Mesenteric fat pad (tissue), 1 donor: ENCODE data around the gene KCTD2. TPM values are rescaled to one million over a fixed set of nuclear protein-coding genes. Genes with fewer than 3 reads are reported as not detected.
"Not testable (repeated sequence)": the region's sequence is repeated elsewhere in the genome, so short reads cannot be mapped to it uniquely, and the experiment has no call there.

ENCODE experiments used
- DNase-seq: peaks from one replicate; pipeline ENCODE4 v3.0.0-alpha.2; 2020; ENCODE audit warnings: low spot score
- total RNA-seq: library from RNA; stranded (reverse); fragmentation: NEBNext Ultra II Directional; extraction: Animal tissue kit (Norgen Biotek cat#: 25700); gene quantifications from one replicate; pipeline ENCODE4 v1.2.1, GENCODE V29; 2021
- donor health status: DM: yes; HTN: yes; CAD: no.

The KCTD2 gene
- total RNA-seq, 1 donor from 2014 or later = 34.7 TPM

DNA sequence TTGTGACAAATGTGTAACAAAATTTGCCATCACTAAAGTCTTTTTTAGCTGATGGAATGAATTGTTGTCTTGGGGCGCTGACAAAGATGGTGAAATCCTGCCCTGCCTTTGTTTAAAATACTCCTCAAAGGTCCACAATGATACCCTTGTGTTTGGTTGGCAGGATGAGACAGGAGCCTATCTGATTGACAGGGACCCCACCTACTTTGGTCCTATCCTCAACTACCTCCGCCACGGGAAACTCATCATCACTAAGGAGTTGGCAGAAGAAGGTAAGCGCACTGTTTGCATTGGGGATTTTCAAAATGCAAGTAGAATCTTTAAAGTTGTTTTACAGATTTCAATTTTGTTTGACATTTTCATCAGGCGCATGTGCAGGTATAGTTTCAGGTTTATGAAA is 2.0 kb downstream of the KCTD2 start:
- DNase-seq = no peak

GRCh38 chr17:75049706-75050105 is 2.7 kb downstream of the KCTD2 start:
- no peak for DNase-seq

GRCh38 chr17:75051941-75052340 is 4.9 kb downstream of the KCTD2 start:
- DNase-seq = no peak

DNA sequence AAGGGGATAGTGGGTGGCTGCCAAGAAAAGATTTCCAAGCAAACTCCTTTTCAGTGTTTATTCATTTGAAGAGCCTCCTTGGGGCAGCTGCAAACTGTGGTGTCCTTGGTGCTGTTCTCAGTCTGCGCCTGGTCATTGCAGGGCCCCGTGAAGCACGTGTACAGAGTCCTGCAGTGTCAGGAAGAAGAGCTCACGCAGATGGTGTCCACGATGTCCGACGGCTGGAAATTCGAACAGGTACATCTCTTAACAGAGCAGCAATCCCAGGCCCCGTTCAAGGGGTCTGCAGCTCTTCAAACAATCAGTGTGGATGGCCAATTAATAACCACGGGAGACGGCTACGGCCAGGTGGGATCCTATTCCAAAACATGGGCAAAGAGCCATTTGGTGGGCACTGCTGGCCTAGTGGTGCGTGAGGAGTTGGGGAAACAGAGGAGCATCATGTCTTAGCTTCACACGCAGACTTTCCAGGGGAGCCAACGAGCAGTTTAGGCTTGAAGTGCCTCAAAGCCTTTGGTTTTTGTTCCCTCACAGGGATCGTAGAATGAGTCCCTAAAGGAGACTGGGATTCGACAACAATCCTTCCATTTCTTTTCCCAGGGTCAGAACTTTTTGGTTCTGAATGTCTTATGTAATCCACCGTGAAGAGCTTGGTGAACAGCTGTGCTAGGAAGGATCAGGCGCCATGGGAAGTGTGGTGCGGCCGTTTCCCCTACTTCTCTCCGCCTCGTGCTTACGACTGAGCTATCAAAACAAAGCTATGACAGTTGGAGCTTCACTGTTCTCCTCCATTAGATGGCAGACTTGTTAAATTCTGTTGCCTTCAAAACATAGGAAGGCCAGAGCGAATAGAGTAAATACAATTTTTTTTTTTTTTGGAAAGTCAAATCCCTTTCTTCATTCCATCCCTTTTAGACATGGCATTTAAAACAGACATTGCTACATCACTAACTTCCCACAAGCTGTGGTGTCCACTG is 12.6 kb downstream of the KCTD2 start:
- no peak for DNase-seq

DNA sequence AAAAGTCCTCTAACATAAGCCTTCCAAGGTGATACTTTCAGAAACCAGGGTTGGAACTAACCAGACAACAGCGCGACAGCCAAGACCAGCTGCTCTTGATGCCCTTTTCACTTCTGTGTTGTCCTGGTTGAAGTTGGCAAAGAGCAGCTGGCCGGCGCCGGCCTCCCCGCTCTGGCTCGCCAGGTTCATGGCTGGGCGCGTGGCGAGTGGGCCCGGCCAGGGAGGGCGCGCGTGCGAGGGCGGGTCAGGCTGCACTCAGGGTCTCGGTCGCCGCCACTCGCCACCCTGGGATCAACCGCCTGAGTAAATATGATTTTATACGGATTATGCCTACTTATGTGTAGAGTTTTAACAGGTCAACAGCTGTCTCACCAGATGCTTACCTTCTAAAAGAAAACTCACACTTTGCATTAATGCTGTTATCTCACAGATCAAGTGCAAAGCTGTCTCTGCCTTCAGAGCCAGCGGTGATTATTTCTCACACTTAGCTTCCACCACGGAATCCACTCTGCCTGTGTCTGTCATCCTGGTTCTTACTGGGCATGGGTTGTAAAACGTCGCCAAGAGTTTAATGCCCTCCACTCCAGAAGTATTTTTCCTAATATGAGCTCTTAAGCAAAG is 13.5 kb downstream of the KCTD2 start:
- no peak for DNase-seq

- DNase-seq = no peak
These were observed 14.0 kb downstream of the KCTD2 start for GRCh38 chr17:75061055-75061438.

DNA sequence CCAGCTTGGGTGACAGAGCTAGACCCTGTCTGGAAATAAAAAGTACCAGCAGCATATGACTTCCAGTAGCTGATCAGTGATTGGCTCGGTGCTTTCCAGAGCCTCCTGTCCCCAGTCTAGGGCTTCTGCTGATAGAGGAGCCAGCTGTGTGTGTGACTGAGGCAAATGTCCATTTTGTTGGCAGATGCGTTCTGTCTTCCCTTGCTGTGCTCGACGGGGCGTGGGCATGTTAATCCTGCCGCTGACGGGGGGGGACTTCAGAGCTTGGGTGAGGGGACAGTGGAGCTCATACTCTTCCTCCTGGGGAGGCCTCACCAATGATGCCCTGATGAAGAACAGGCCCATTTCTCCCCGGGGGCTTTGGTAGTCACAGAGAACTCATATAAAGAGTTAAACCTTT is 14.6 kb downstream of the KCTD2 start:
- no peak for DNase-seq

DNA sequence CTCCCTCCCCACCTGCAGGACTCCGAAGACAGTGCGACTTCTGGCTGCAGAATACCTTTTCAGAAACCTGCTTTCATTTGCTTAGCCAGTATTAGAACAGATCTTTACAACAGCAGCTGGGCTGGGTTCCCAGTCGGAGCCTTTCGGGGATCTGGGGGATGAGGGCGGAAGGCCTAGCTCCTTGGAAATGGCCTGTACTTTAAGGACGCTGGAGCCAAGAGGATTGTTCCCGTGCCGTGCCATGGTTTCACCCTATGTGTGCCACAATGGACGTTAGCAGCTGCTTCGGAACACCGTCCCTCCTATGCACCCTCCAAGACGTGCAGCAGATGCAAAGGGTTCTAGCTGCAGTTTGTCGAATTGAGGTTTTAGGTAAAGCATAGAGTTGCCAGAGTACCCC is 16.2 kb downstream of the KCTD2 start:
- no peak for DNase-seq

DNA sequence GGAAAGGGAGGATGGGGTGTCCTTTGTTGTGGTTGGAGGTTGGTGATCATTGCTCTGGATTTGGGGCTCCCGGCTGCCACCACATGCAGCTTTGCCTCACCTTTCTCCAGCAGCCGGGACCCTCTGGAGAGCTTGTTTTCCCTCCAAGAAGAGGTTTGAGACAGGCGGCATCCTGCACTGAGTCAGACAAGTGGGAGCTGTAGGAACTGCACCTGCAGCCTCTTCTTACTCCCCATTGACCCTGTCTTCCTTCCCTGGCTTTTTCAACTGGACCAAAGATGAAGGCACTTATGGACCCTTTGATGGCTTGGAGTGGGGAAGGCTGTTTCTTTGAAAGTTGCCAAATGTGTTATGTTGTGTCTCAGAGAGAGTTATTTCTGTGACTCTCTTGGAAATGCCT is 16.6 kb downstream of the KCTD2 start:
- DNase-seq = no peak

DNA sequence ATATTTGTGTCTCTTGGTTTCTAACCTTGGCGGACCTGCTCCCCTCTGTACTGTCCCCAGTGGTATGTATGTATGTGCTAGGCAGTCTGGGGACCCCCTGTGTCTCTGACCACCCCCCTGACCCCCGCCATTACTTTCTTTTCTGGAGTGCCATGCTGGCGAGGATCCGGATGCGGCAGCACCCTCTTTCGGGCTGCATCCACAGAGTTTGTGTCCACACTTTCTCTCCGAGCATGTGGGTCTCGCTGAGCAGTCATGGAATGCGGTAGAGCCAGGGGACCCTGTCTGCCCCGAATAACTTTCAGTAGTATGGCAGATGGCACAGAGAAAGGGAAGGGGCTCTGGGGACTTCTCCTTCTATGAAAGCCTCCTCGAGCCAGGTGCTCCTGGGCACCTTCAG is 17.0 kb downstream of the KCTD2 start:
- no peak for DNase-seq

DNA sequence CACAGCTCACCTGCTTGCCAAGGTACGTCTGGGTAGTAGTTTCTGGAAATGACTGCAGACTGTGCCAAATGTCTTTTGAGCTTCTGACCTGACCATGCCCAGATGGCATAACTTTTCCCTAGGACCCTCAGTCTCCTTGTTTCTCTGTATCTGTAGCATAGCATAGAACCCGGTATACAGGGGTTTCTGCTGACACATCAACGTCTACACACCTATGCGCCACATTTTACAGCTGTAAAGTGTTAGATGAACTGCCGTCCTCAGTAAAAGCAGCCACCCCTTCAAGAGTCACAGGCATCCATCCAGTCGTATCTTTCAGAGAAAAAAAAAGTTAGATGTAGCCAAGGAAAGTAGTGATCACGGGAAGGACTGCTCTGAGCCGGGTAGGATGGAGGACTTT is 17.4 kb downstream of the KCTD2 start:
- DNase-seq = no peak

DNA sequence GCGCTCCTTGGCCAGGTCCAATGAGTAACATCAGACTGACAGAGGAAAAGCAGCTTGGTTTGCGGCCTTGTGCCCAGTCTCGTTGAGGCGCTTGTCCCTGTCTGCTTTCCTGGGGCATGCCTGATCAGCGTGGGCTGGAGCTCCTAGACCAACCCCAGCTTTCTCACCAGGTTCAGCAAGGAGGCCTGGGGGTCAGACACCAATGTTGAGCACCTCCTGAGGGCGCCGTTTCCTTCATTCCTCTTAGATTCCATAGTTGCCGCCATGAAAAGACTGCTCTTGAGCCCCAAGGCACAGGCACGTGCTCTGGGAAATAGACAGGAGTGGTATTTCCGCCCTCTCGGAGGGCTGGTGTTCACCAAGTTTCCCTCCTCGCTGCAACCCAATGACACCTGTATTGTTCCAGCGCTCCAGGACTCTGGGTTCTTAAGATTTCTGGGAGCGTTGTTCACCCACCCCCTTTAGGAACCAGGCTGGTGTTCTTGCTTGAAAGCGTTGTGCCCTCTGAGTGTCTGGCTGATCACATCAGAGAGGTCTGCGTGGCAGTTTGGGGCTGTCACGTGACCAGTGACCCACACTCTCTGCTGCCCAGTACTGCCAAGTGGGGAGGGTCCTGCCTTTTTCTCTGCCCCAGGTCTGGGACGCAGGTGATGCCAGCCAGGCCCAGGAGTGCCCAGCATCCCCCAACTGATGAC is 18.0 kb downstream of the KCTD2 start:
- DNase-seq = no peak

DNA sequence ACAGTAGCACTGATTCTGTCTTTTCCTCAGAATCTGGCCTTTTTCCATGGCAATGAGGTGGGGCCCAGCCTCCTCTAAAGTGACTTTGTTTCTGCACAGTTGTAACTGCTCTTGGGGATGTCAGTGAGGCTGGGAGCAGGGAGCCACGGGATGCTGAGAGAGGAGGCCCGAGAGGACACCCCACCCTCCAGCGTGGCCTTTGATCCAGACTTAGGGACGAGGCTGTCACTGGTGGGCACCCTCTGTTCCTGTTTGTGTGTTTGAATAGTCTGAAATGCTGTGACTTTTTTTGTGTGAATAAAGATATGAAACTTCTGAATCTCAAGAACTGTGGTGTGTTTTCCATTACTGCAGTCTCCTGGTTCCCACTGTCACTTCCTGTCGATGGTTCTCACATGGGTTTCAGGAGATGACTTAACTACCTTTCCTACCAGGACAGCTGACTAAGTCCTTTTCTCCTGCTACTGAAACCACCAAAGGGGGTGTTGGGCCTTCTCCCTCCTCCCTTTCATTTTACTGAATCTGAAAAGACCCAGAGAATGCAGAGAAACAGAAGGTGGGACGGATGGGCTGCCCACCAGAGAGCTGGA is 18.6 kb downstream of the KCTD2 start:
- DNase-seq = no peak

- no peak for DNase-seq
These were observed 20.8 kb downstream of the KCTD2 start for GRCh38 chr17:75067856-75068255.

GRCh38 chr17:75068750-75069149 is 21.7 kb downstream of the KCTD2 start:
- DNase-seq = no peak

- no peak for DNase-seq
These were observed 22.8 kb downstream of the KCTD2 start for GRCh38 chr17:75069783-75070182.

DNA sequence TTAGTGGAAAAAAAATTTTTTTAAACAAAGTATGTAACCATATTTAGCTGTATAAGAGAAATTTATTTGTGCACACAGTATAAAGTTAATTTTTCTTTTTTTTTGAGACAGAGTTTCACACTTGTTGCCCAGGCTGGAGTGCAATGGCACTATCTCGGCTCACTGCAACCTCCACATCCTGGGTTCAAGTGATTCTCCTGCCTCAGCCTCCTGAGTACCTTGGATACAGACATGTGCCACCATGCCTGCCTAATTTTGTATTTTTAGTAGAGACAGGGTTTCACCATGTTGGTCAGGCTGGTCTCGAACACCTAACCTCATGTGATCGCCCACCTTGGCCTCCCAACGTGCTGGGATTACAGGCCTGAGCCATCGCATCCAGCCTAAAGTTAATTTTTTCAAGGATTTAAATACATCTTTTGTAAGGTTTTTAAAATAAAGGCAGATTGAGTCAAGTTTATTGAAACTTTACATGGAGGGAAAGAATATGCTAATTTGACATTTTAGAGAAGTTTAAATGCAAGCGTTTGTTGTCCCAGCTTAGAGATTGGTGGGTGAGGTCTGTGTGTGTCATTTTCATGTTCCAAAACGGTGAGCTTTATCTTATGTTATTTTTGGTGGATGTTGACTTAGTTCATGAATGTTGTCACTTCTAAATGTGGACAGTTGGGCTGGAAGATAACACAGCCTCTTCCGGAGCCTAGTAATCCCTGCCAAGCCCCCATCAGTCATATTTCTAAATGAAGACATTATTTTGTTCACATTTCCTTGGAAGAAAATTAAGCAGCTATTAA is 24.6 kb downstream of the KCTD2 start:
- not testable (repeated sequence) for DNase-seq

GRCh38 chr17:75072909-75073308 is 25.9 kb downstream of the KCTD2 start:
- not testable (repeated sequence) for DNase-seq

- no peak for DNase-seq
These were observed 26.6 kb downstream of the KCTD2 start for GRCh38 chr17:75073618-75074047.

DNA sequence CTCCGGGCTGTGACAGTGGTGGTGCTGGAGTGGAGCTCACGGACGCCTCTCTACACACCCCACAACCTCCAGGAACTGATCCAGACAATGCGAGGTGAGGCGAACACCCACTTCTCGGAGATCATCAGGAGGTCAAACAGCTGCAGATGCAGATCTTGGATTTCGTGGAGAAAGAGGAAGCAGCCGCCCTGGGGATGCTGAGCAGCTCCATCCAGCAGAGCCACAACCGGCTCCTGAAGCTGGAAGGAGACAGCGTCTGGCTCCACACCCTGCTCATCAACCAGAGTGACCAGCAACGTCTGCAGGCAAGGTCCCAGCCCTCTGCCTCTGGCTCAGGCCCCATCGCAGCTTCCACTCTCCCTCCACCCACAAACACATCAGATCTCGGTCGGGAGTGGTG is 27.5 kb downstream of the KCTD2 start:
- no peak for DNase-seq
